Measurements from ENCODE around the gene ABCC2.
"Not testable (repeated sequence)": the region's sequence is repeated elsewhere in the genome, so short reads cannot be mapped to it uniquely, and the experiment has no call there.

The ABCC2 gene

DNA sequence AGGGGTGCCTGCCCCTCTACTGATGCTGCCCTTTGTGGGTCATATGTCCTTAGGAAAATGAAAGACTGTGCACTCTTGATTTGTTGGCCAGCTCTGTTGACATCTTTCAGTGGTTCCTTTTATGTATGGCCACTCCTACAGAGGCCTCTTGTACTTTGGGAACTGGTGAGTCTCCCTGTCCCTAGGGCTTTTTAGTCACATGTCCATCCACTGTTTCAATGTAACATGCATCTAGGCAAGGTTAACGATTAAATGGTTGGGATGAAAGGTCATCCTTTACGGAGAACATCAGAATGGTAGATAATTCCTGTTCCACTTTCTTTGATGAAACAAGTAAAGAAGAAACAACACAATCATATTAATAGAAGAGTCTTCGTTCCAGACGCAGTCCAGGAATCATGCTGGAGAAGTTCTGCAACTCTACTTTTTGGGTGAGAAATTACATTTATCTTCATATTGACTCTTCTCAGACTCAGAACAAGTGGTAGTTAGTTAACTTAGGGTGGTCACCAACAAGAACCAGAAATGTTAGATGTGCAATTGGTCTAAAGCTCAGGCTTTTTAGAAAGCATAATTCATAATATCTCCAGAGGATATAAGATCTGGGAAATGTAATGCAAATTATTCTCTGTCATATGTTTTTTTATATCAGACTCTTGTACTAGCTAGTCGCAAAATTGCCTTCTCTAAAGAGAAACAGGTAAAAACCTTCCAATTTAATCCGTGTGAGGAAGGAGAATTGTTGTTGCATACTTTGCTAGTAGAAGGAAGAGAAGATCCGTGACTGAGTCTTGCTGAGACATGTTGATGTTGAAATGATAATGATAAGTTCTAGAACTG, at the start of gene ABCC2:
Gene ABCC2, plus strand, starts transcription at position 194 of the 840 bp plus-strand sequence. Its CDS starts 205 bp downstream, at position 399.
- H3K4me3 ChIP-seq (ENCODE audit: low read depth, low read length): no peak within 1 kb of the TSS
- no peak for DNase-seq (ENCODE audit: low read depth)

GRCh38 chr10:99733366-99733765, 49.1 kb upstream of the ABCC2 start:
- no peak for DNase-seq (ENCODE audit: low read depth)
- H3K4me3 ChIP-seq (ENCODE audit: low read depth, low read length): peak overlapping the region; percentile 25

DNA sequence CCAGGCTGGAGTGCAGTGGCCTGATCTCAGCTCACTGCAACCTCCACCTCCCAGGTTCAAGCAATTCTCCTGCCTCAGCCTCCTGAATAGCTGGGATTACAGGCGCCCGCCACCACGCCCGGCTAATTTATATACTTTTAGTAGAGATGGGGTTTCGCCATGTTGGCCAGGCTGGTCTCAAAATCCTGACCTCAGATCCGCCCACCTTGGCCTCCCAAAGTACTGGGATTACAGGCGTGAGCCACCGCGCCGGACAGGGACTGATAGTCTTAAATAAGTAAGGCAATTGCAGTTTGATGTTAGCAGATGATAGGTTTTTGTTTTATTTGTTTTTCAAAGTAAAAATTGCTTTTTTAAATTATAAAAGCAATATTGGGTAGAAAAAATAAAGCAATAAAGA, 48.3 kb upstream of the ABCC2 start:
- DNase-seq (ENCODE audit: low read depth); H3K4me3 ChIP-seq (ENCODE audit: low read depth, low read length): not testable (repeated sequence)

- DNase-seq (ENCODE audit: low read depth): no peak
- H3K4me3 ChIP-seq (ENCODE audit: low read depth, low read length): no peak overlapping the region
Measured at GRCh38 chr10:99740260-99740659, 42.2 kb upstream of the ABCC2 start.

DNA sequence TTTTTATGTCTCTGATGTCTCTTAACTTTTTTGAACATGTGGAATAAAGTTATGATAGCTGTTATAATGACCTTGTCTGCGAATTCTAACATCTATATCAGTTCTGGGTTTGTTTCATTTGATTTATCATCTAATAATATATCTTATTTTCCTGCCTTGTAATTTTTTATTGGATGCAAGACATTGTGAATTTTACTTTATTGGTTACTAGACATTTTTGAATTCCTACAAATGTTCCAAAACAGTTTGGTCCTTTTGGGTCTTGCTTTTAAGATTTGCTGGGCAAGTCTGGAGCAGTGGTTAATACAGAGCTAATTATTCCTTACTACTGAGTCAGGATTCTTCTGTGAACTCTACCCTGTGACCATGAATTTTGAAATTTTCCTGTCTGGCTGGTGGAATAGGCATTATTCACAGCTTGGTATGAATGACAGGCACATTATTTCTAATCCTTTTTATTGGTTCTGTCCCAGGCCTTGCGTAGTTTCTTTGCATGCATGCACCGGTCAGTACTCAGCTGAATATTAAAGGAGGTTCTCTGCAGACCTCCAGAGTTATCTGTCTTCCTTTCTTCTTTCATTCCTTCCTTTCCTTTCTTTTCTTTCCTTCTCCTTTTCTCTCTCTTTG, 41.4 kb upstream of the ABCC2 start:
- no peak for DNase-seq (ENCODE audit: low read depth)
- H3K4me3 ChIP-seq (ENCODE audit: low read depth, low read length): no peak overlapping the region

GRCh38 chr10:99742254-99742653, 40.2 kb upstream of the ABCC2 start:
- no peak overlapping the region for H3K4me3 ChIP-seq (ENCODE audit: low read depth, low read length)
- DNase-seq (ENCODE audit: low read depth): peak; percentile 23

DNA sequence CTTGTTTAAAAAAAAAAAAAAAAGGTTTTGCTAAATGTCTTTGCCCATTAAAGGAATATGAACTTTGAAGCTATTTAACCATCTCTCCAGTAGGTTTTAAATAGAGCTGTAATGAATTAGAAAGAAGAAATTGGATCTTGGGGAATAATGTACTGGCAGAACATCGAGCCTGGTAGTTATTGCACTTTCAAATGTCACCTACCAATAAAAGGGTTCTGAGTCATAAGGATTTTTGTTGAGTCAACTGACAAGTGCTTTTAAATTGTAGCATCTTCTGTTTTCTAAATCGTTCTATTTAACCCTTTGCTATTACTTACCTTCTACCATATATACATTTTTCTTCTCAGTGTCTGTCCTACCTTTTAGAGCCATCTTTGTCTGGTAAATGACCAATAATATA, 39.7 kb upstream of the ABCC2 start:
- no peak overlapping the region for H3K4me3 ChIP-seq (ENCODE audit: low read depth, low read length)
- peak; percentile 16 for DNase-seq (ENCODE audit: low read depth)

DNA sequence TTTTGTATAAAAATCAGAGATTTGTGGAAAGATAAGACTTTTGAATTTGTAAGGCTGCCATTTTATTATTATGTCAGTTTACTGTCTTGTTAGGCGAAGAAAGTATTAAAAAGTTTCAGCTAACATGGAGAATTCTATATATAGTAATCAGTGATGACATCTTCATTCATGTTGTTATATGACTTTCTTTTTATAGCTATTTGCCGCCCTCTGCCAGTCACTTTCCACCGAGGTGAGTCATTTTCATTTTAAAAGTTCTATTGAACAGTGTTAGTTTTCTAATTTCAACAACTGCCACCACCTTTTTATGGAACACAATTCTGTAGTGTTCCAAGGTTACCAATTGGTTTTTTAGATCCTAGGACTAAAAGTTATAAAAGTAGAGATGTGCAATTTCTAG, 38.6 kb upstream of the ABCC2 start:
- no peak overlapping the region for H3K4me3 ChIP-seq (ENCODE audit: low read depth, low read length)
- DNase-seq (ENCODE audit: low read depth): no peak

DNA sequence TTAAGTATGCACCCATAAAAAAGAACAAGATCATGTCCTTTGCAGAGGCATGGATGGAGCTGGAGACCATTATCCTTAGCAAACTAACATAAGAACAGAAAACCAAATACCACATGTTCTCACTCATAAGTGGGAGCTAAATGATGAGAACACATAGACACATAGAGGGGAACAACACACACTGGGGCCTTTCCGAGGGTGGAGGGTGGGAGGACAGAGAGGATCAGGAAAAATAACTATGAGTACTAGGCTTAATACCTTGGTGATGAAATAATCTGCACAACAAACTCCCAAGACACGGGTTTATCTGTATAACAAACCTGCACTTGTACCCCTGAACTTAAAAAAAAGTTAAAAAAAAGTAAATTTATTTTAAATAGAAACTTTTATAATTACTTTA, 36.3 kb upstream of the ABCC2 start:
- not testable (repeated sequence) for DNase-seq (ENCODE audit: low read depth)

GRCh38 chr10:99748823-99749451, 33.5 kb upstream of the ABCC2 start:
- H3K4me3 ChIP-seq (ENCODE audit: low read depth, low read length): no peak overlapping the region
- DNase-seq (ENCODE audit: low read depth): no peak

More for the DNA sequence above, 36.3 kb upstream of the ABCC2 start:
- H3K4me3 ChIP-seq (ENCODE audit: low read depth, low read length): not testable (repeated sequence)

DNA sequence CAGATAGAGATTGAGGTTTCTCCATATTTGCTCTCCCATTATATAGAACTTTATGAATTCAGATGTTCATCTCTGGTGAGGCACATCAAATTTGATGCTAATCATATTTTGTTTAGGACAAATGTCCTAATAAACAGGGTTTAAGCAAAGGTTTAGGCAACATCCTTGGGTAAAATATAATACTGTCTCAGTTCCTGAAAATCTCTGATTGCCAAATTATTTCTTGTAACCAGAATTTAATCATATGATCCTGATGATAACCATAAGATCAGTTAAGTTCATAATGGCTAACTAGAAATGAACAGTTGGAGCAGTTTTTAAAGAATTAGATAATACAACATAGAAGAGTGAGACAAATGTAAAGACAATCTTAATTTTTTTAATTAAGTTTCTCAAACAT, 31.8 kb upstream of the ABCC2 start:
- DNase-seq (ENCODE audit: low read depth): no peak
- no peak overlapping the region for H3K4me3 ChIP-seq (ENCODE audit: low read depth, low read length)

- DNase-seq (ENCODE audit: low read depth): no peak
Measured at GRCh38 chr10:99754670-99755069, 27.8 kb upstream of the ABCC2 start.

DNA sequence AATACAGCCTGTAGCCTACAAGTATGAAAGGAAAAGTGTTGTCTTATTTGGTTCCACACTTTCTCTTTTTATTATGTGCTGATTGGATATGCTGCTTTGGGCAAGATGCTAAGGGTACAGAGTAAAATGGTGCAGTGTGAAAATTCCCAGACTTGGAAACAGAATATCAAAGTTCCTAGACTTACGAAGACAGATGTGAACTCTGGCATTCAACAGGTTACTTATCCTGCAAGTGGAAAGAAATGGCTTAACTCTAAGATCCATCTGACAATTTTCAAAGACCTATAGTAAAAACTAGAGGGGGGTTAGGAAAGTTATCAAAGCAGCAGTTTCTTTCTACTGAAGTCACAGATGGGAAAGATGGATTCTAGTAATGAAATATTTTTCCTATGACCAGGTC, 26.3 kb upstream of the ABCC2 start:
- H3K4me3 ChIP-seq (ENCODE audit: low read depth, low read length): no peak overlapping the region
- DNase-seq (ENCODE audit: low read depth): no peak

More at GRCh38 chr10:99754670-99755069, 27.8 kb upstream of the ABCC2 start:
- no peak overlapping the region for H3K4me3 ChIP-seq (ENCODE audit: low read depth, low read length)

DNA sequence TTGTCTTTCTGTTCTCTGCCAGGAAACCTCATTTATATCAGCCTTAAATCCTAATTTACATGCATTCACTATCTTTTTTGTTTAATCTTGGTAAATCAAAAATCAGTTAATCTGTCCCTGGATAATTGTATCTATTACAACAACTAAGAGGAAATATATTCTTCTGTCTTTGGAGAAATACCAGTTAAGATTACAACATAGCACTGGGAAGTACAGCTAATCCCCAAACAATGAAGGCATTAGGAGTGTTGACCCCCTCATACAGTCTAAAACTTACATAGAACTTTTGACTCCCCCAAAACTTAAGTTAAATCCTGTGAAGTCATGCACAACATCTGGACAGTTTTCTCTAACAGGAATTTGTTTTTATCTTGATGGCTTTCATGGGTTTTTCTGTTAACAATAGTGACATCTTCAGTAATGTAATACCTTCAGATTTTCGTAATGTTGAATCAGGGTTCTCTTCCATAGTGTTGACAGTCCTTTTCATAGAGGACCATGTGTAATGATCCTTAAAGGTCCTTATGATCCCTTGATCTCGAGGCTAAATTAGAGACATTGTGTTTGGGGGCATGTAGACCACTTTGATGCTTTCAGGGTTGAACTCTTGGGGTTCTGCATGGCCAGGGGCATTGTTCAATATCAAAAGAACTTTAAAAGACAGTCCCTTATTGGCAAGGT, 24.1 kb upstream of the ABCC2 start:
- no peak overlapping the region for H3K4me3 ChIP-seq (ENCODE audit: low read depth, low read length)
- DNase-seq (ENCODE audit: low read depth): peak; percentile 65

GRCh38 chr10:99760321-99760720, 22.1 kb upstream of the ABCC2 start:
- DNase-seq (ENCODE audit: low read depth): no peak
- no peak overlapping the region for H3K4me3 ChIP-seq (ENCODE audit: low read depth, low read length)

DNA sequence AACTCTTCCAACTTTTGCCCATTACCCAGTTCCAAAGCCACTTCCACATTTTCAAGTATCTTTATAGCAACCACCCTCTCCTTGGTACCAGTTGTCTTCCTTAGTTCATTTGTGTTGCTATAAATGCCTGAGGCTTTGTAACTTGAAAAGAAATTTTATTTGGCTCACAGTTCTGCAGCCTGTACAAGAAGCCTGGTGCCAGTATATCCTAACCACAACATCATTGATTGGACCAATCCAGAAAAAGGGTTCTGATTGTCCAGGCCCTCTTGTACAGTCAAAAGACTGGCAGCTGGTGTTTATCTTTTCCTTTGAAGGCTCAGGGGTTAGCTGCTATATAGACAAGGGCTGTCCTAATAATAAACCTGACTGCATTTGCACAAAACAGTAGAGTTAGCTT, 21.1 kb upstream of the ABCC2 start:
- no peak for DNase-seq (ENCODE audit: low read depth)
- H3K4me3 ChIP-seq (ENCODE audit: low read depth, low read length): no peak overlapping the region

DNA sequence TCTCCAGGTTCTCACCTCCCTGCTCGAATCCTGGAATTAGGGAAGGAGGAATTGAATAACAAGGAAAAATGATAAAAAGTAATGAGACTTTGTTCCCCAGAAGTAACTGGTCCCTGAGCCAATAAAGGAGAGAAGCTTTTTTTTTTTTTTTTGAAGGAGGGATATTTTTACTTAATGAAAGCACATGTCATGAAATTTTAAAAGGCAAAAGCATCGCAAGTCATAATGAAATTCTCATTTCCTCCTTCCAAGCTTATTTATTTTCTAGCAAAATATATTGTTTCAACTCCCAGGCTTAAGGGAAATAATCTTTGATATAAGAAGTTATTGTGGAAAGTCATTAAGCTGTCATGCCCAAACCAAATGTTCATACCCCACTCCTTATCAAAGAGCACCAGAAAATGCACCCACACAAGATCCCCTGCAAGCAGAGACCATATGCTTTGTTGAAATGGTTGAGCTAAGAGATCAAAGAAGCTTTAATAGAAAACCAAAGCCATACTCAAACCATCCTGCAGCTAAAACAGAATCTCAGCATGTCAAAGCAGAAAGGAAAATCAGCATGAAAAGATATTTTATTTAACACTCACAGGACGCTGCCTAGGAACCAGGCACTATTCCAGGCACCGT, 16.7 kb upstream of the ABCC2 start:
- no peak overlapping the region for H3K4me3 ChIP-seq (ENCODE audit: low read depth, low read length)
- DNase-seq (ENCODE audit: low read depth): no peak

DNA sequence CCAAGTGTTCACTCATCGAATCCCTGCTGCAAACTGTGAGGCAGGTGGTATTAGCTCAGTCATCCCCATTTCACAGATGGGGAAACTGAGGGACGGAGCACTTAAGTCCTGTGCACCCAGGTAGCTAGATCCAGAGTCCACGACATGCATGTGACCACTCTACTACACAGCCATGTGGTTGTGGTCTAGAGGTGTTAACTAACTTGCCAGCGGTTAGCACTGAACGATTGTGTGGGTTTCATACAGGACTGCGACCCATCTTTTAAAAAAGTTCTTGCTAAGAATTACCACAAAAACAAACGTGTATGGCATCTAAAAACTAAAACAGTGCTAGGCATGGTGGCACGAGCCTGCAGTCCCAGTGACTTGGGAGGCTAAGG, 16.1 kb upstream of the ABCC2 start:
- DNase-seq (ENCODE audit: low read depth): no peak
- H3K4me3 ChIP-seq (ENCODE audit: low read depth, low read length): no peak overlapping the region

- H3K4me3 ChIP-seq (ENCODE audit: low read depth, low read length): no peak overlapping the region
- no peak for DNase-seq (ENCODE audit: low read depth)
Measured at GRCh38 chr10:99767901-99768300, 14.5 kb upstream of the ABCC2 start.

DNA sequence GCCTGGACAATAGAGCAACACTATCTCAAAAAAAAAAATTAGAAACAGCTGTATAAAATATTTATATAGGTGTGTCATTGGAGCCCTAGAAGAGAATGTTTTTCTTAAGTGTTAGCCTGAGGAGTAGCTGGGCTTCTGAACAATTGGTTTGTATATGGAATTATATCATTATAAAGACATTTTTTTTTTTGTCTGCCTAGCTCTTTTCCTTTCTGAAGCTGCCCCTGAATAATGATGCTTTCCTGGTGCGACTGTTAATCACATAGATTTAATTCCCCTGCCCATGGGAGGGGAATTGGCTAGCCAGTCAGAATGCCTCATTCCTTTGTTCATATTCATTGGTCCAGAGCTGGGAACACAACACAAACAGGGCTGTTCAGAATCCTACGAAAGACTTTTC, 13.9 kb upstream of the ABCC2 start:
- no peak overlapping the region for H3K4me3 ChIP-seq (ENCODE audit: low read depth, low read length)

More for the DNA sequence above, 13.9 kb upstream of the ABCC2 start:
- DNase-seq (ENCODE audit: low read depth): no peak
